Right lung (tissue), 5 donors: ENCODE measurements around the gene SCT. TPM values are rescaled to one million over a fixed set of nuclear protein-coding genes. Genes with fewer than 3 reads are reported as not detected.

Experiments used
- DNase-seq, 2 donors: peaks; one replicate each; pipeline ENCODE4 v3.0.0-alpha.2; 2013
- polyA plus RNA-seq, 5 donors: library from polyadenylated mRNA; unstranded; fragments of 120-200 nt; gene quantifications; one replicate each; pipeline versions ENCODE4 v1.2.1 to v1.2.3, GENCODE V29; 2013; ENCODE audit warnings: inconsistent platforms in 1 of 5, low replicate concordance in 1 of 5; ENCODE audit not compliant: insufficient read length in 5 of 5, insufficient read depth in 1 of 5

SCT gene
- polyA plus RNA-seq, 5 donors, result 1.2 to 14.9 (median 1.7) TPM

DNA sequence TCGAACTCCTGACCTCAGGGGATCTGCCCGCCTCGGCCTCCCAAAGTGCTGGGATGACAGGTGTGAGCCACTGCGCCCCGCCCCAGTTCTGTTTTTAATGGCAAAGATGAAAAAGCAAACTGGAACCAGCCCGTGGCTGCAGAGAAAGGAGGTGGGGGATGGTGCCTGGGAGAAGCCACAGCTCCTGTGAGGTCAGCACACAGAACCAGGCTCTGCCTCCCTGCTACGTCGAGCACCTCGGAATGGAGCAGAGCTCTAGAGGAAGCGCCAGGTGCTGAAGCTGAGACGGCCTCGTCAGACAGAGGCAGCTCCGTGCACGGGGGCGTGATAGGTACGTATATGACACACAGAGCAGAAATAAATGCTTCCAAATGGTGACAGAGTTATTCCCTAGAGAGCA is 18.6 kb upstream of the SCT start:
- DNase-seq, result no peak

DNA sequence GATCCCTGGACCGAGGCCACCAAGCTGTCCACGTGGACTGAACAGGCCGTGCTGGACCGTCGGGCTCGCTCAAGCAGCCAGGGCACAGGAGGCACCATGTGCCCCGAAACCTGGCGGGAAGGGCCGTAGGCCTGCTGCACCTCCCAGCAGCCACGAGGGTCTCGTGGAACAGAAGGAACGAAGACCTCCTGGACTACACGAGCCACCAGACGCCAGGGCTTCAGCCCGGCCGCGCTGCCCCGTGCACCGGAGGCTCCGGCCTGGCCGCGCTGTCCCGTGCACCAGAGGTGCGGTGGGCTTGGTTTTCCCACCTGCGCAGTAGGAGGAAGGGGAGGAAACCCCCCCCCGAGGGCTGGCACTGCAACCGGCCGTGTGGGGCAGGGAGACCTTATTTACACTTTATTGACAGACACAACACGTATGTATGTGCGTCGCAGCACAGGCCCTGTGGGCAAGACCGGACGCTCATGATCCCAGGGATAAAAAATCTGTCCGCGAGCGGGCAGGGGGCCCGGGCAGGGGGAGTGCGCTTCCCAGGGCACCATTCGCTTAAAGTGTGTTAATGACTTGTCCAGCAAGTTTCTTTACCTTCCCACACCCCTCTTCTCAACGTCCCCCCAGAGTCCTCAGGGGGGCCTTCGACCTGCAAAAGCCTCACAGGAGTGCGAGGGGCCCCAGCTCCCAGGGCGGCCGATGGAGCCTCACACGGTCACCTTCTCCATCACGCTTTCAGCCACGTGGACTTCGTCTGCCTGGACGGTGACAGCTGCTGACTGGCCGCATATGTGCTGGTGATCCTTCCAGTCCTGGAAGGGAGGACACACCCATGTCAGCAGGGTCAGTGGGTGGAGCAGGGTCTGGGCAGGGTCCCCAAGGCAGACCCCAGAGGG is 17.1 kb upstream of the SCT start:
- DNase-seq, result no peak

DNA sequence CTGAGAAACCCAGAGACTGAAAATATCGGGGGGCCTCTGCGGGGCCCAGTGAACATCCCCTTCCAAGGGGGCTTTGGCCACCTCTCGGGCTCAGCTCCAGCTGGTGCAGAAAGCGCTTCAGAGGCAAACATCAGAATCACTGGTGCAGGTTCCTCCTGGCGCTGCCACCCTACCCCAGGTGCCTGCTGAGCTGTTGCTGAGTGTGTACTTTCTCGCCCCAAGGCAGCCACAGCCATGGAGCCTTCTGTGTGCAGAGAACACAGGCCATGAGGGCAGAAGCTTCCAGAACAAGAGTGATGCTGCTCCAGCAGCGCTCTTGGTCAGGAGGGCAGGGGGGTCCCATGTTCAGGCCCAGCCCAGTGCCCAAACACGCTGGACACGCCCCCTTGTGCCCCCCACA is 16.4 kb upstream of the SCT start:
- no peak for DNase-seq

DNA sequence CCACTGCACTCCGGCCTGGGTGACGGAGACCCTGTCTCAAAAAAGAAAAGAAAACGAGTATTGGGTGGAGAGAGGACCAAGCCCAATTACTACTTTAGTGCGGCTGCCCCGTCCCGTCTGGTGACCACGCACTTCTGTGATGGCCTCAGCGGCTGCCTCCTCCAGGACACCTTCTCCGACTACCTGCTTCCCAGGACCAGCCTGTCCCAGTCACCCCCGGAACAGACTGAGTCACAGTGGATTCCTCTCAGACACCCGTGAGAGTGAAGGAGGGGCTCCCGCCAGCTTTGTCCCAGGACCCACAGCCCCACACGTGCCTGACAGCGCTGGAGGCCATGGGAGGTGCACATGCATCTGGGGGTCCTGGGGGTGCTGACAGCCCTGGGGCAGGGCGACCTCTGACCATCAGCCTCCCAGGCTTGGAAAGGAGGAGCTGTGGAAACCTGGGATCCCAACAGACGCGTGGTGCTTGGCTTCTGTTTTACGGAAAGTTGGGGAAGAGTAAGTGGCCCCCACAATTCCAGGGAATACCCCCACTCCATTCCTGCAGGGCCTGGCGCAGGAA is 14.9 kb upstream of the SCT start:
- no peak for DNase-seq

DNA sequence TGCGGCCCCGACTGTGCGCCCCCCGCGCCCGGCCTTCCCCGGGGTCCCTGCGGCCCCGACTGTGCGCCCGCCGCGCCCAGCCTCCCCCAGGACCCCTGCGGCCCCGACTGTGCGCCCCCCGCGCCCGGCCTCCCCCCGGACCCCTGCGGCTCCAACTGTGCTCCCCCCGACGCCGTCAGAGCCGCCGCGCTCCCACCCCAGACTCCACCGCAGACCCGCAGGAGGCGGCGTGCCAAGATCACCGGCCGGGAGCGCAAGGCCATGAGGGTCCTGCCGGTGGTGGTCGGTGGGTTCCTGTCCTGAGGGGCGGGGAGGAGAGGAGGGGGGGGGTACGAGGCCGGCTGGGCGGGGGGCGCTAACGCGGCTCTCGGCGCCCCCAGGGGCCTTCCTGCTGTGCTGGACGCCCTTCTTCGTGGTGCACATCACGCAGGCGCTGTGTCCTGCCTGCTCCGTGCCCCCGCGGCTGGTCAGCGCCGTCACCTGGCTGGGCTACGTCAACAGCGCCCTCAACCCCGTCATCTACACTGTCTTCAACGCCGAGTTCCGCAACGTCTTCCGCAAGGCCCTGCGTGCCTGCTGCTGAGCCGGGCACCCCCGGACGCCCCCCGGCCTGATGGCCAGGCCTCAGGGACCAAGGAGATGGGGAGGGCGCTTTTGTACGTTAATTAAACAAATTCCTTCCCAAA is 13.2 kb upstream of the SCT start:
- no peak for DNase-seq

DNA sequence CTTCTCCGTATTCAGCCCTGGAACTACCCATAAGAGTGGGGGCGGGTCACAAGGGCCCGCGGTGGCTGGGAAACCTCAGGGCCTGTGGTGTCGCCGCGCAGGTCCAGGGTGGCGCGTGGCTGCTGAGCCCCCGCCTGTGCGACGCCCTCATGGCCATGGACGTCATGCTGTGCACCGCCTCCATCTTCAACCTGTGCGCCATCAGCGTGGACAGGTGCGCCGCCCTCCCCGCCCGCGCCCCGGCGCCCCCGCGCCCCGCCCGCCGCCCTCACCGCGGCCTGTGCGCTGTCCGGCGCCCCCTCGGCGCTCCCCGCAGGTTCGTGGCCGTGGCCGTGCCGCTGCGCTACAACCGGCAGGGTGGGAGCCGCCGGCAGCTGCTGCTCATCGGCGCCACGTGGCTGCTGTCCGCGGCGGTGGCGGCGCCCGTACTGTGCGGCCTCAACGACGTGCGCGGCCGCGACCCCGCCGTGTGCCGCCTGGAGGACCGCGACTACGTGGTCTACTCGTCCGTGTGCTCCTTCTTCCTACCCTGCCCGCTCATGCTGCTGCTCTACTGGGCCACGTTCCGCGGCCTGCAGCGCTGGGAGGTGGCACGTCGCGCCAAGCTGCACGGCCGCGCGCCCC is 12.5 kb upstream of the SCT start:
- no peak for DNase-seq

DNA sequence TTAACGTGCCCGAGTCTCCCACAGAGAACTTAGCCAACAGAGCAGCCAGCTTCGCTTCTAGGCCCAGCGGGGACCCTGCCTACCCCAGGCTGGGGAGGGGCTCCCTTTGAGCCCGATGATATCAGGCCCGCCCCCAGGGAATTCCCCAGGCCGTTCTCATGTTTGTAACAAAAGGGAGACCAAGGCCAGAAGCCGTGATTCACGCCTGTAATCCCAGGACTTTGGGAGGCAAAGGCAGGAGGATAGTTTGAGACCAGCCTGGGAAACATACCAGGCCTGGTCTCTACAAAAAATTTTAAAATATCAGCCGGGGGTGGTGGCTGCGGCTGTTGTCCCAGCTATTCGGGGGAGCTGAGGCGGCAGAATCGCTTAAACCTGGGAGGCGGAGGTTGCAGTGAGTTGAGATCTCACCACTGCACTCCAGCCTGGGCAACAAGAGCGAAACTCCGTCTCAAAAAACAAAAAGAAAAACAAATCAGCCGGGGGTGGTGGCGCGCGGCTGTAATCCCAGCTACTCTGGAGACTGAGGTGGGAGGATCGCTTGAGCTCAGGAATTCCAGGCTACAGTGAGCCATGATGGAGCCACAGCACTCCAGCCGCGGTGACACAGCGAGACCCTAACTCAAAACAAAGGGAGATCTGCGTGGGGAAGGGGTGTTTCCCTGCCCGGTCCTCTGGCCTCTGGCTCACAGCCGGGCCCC is 11.8 kb upstream of the SCT start:
- DNase-seq, result no peak

DNA sequence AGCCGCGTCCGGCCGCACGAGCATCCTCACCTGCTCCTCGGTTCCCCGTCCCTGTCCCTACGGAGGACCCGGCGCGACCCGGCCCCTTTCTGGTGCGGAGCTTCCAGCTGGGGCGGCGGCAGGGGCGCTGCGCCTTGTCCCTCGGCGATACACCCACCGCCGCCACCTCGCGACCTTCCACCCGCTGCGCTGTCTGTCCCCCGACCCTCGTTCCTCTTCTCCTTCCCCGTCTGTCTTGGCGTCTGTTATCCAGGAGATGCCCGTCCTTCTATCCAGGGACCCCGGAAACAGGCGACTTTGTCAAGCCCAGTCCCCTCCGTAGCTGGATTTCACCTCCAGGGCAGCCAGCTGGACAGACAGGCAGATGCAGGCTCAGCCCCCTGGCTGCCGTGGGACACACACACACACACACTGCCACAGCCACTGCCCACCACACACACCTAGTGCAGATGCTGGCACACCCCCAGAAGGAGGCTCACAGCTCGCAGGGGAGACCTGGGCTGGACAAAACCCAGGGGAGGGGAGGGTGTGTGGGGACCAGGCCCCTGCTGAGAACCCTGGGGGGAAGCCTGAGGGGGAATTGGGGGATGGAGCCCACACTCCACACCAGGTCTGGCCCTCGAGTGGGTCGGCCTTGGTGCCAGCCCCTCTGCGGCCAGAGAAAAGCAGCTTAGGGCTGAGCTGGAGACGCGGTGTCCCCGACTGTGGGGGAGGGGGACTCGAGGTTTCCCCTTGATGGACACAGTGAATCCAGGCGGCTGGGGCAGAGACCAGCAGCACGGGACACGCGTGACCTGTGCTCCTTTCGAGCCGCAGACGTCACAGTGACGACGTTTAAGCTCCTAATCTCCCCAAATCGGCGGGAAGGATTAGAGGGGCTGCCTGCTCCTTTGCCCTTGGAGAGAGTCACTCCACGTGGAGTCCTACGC is 10.9 kb upstream of the SCT start:
- DNase-seq, result no peak

DNA sequence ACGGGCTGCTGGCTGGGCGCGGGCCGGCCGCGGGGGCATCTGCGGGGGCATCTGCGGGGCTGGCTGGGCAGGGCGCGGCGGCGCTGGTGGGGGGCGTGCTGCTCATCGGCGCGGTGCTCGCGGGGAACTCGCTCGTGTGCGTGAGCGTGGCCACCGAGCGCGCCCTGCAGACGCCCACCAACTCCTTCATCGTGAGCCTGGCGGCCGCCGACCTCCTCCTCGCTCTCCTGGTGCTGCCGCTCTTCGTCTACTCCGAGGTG is 10.3 kb upstream of the SCT start:
- no peak for DNase-seq

DNA sequence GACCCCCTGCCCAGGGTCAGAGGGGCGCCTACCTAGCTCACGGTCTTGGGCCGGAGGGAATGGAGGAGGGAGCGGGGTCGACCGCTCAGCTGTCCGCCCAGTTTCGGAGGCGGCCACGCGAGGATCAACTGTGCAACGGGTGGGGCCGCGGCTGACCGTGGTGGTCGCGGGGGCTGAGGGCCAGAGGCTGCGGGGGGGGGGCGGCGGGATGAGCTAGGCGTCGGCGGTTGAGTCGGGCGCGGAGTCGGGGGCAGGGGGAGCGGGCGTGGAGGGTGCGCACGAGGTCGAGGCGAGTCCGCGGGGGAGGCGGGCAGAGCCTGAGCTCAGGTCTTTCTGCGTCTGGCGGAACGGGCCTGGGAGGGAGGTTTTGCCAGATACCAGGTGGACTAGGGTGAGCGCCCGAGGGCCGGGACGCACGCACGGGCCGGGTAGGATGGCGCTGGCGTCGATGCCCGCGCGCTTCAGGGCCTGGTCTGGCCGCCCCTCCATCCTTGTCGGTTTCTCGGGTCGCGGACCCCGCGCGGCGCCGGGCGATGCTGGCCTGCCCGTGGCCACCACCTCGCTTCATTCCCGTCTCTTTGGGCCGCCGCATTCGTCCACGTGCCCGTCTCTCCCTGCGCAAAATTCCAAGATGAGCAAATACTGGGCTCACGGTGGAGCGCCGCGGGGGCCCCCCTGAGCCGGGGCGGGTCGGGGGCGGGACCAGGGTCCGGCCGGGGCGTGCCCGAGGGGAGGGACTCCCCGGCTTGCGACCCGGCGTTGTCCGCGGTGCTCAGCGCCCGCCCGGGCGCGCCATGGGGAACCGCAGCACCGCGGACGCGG is 9.7 kb upstream of the SCT start, which contains the start of gene DRD4:
Gene DRD4 (plus strand): TSS at position 759 of the 822 bp plus-strand sequence. CDS start 36 bp downstream, at position 795.
- DNase-seq, result no peak

DNA sequence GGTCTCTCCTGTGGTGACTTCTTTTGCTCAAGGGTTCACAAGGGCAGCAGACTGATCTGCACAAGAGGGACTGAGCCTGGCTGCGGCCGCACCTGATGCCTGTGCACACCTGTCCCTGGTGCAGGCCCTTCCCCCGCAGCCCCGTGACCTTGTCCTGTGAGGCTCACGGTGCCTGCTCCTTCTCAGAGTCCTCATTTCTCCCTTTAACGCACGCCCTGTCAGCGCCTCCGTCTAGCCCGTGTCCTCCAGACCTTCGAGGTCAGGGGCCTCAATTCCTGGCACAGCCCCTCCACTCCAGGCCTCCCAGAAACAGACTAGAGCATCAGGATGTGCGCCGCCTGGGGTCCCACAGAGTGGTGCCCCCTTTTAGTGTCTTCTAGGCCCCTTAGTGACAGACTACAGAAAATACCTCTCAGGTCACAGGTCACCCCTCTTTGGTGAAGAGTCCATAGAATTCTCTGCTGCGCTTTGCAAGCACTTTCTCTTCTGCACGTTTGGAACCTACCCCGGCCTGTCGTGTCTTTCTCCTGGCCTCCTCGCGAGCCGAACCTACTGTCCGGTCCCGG is 9.0 kb upstream of the SCT start:
- no peak for DNase-seq

DNA sequence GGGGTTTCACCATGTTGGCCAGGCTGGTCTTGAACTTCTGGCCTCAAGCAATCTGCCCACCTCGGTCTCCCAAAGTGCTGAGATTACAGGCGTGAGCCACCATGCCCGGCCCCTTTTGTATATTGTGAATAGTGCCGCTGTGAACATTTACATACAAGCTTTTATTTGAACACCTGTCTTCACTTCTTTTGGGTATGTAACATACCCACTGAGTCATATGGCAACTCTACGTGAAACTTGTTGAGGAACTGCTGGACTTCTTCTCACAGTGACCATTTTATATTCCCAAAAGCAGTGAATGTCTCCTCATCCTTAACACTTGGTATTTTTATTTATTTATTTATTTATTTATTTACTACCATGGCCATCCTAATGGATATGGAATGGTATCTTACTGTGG is 3.9 kb upstream of the SCT start:
- DNase-seq, result no peak

DNA sequence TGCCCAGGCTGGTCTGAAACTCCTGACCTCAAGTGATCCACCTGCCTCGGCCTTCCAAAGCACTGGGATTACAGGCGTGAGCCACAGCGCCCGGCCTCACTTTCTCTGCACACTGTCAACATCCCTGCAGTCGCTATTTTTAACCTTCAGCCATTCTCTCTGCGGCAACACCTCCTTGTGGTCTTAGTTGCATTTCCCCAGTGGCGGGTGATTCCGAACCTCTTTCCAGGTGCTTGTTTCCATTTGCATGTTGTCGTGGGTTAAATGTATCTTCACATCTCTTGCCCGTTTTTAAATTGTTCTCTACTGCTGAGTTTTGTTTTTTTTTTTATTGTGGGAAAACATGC is 2.2 kb upstream of the SCT start:
- DNase-seq, result no peak

DNA sequence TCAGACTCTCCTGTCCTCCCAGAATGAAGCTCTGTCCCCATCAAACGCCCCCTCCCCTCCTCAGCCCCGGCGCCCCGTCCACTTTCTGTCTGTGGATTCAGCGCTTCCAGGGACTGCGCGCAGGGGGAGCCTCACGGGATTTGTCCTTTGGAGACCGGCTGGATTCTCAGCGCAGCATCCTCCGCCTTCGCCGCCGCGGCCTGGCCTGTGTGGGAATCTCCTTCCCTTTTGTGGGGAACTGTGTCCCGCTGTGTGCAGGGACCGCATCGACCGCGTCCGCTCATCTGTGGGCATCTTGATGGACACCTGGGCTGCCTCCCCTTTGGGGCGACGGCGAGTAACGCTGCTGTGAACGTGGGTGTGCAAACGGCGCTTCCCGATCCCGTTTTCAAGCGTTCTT is 1.1 kb upstream of the SCT start:
- no peak for DNase-seq

DNA sequence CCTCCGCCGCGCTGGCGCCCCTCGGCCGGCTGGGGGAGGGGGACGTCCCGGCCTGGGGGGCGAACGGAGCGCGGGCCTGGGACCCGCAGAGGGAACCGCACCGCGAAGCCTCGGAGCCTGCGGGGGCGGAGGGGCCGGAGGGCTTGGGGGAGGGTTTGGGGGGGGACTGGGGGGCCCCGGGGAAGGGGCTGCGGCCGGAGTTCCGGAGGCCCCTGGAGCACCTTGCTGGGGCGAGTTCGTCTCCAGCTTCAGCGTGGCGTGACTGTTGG is 261 bp upstream of the SCT start:
- no peak for DNase-seq

DNA sequence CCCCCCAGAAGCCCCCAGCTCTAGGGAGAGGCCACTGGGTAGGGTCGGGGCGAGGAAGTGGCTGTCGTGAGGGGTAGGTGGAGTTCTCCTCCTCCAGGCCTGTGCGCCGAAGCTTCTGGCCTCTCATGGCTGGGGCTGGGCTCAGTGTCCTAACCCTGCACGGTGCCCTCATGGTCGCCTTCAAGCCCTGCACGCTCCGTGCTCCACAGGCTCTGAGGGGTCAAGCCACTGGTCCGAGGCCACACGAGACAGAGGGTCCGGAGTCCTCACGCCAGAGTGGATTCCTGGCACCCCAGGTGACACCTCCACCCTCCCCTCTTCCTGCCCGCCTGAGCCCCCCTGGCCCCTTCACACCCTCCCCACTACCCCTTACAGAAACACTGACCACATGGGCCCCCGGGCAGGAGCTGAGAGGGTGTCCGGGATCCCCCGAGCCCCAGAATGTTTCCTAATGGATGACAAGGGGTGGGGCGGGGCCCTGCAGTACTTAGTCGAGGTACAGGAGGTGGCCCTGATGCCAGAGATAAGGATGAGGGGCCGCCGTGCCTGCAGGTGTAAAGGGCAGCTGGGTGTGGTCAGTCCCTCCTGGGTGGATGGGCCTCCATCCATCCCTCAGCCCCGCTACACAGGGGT is 1.2 kb downstream of the SCT start:
- DNase-seq, result no peak

DNA sequence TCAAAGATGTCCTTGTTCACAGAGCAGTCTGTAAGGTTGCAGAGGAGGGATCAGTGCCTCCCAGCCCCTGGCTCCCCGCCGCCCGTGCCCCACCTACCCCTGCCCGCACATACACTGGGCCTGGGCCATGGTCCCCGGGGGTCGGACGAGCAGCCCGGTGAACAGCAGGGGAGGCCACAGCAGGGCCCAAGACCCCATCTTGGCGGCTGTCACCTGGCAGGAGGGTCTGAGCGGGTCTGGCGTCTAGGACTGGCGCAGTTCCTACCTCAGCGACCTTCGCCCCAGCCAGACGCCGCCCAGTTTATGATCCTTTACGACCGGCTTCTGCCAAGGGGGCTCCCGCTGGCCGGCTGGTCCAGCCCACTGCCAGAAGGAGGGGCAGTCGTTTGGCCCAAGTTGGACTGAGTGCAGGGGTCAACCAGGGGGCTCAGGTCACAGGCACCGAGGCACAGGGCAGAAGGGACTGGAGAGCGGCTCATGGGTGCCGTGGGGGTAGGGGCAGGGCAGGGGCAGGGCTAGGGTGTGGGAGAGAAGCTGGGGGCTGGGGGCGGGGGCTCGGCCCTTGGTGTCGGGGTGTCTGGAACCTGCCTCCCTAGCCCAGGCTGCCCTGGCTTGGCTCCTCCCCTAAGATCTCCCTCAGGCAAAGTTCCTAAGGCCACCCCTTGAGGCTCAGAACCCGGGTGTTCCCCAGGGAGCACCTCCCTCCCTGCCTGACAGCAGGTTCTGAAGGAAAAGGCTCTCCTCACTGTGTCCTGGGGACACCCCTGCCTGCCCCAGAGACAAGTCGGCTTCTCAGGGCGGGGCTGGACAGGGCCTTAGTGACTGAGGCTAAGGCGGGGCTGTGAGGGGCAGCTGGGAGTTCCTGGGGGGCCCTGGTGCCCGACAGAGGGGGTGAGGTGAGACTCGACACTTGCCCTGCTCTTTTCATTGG is 2.0 kb downstream of the SCT start, which contains the start of gene CDHR5:
Gene CDHR5 (minus strand): TSS at position 251 of the 931 bp plus-strand sequence. CDS start 53 bp downstream, at position 198.
- no peak for DNase-seq

DNA sequence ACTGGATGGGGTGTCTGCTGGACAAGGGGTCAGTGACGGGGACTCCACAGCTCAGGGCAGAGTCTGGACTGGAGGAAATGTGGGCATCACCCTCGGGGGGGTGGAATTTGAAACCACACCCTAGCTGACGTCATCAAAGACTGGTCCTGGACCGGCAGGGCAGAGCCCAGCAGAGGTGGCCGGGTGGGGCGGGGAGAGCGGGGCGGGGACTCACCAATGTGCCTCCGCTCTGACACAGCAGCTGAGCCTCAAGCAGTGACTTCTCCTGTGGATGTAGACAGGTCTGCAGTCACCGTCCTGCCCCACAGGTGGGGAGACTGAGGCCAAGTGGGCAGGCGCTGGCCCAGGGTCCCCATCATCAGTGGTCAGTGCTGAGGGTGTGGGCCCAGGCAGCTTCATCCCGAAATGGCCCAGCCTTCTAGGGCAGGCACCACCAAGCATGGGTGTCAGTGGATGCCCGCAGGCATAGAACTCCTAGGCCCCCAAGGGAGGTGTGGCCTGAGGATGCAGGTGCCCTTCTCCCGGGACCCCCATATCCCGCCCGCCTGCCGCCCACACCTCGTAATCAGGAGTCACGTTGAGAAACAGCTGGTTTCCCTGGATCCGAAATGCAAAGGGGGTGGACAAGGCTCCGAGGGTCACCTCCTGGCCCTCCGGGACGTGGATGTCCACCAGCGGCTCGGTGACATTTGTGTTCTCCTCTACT is 2.8 kb downstream of the SCT start:
- DNase-seq, result no peak
